AG09319 (cell line): Measurements from ENCODE around the gene RBM44.

Source experiments
- DNase-seq: peaks from one replicate; pipeline ENCODE4 v3.0.0-alpha.2; 2010; ENCODE audit warnings: low read depth; ENCODE audit errors: extremely low read depth
- CTCF ChIP-seq: IDR thresholded peaks from 2 replicates; pipeline ENCODE4 v1.5.1; 2011; ENCODE audit warnings: low read depth, mild to moderate bottlenecking, inconsistent platforms, low read length, moderate library complexity

RBM44 gene

GRCh38 chr2:237877576-237878307, 79.2 kb downstream of the RBM44 start:
- no peak for TF ChIP-seq CTCF
- no peak for DNase-seq

- DNase-seq, result no peak
- TF ChIP-seq CTCF, result no peak
Observed at GRCh38 chr2:237878321-237879057, 79.9 kb downstream of the RBM44 start.

GRCh38 chr2:237879058-237879430, 80.5 kb downstream of the RBM44 start:
- no peak for DNase-seq
- no peak for TF ChIP-seq CTCF

- no peak for TF ChIP-seq CTCF
- no peak for DNase-seq
Observed at GRCh38 chr2:237879991-237880560, 81.5 kb downstream of the RBM44 start.

GRCh38 chr2:237882510-237883481, 84.2 kb downstream of the RBM44 start:
- no peak for DNase-seq
- no peak for TF ChIP-seq CTCF

GRCh38 chr2:237883951-237884446, 85.4 kb downstream of the RBM44 start:
- no peak for TF ChIP-seq CTCF
- DNase-seq, result no peak
